GM19351 (cell line): ENCODE measurements around the gene RPAIN.

ENCODE experiments used
- ATAC-seq: cut with Tn5 transposase; IDR thresholded peaks from one replicate; pipeline ENCODE4 v1.9.1; 2021; ENCODE audit warnings: mild to moderate bottlenecking, moderate library complexity; ENCODE audit not compliant: unreplicated experiment

The RPAIN gene, protein sequence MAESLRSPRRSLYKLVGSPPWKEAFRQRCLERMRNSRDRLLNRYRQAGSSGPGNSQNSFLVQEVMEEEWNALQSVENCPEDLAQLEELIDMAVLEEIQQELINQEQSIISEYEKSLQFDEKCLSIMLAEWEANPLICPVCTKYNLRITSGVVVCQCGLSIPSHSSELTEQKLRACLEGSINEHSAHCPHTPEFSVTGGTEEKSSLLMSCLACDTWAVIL

DNA sequence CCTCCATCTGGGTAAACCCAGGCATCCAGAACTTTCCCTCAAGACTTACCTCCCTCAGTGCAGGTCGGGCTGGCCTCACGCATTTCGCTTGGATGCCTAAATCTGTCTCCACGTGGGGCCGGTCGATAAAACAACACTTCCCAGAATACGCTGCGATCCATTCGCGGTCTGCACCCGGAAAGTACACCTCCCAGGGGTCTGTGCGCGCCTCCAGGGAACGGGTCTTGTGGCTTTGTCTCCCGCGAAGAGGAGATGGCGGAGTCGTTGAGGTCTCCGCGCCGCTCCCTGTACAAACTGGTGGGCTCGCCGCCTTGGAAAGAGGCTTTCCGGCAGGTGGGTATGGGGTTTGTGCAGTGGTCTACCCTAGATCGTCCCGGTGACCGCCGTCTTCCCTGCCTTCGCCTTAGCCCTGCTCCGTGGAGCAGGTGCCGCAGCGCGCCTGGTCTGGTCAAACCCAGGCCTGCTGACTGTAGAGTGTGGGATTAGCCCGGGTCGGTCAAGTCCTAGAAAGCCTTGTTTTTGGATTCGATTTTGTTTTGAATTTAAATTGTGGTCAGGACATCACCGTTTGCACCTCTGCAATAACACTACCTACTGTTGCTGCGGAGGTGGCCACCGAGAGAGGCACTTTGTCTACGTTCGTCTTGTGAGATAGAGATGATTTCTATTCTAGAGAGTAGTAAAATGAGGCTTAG is at the start of gene RPAIN:
Gene RPAIN (plus strand): TSS at position 224 of the 695 bp plus-strand sequence. CDS start 29 bp downstream, at position 253.
- ATAC-seq, result peak; percentile 56

DNA sequence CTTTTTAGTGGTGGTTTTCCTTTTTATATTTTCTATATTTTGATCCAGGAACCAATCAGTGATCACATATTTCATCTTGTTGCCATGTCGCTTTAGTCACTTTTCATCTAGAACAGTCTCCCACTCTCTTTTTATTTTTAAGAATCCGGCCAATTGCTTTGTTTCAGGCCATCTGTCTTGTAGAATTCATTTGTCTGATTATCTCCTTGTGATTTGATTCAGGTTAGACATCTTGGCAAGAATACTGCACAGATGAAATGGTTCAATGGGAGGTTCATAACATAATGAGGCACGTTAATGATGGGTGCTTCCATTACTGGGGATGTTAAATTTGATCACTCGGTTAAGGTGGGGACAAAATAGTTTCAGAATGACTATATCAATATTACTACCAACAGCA is 49.6 kb upstream of the RPAIN start:
- no peak for ATAC-seq

DNA sequence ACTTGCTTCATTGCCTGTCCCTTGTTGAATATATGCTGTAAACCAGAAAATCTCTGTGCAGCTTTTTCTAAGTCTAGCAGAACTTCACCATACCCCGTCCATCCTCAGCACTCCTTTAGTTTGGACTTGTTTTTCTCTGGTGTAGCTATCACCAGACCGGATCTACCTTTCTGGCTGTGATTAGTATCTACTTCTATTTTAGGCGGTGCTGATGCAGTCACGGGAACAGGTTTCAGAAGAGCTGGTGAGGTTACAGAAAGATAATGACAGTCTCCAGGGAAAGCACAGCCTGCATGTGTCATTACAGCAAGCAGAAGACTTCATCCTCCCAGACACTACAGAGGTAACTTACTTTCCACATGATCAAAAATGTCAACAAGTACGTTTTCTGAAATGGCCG is 46.9 kb upstream of the RPAIN start:
- ATAC-seq, result peak; percentile 81

DNA sequence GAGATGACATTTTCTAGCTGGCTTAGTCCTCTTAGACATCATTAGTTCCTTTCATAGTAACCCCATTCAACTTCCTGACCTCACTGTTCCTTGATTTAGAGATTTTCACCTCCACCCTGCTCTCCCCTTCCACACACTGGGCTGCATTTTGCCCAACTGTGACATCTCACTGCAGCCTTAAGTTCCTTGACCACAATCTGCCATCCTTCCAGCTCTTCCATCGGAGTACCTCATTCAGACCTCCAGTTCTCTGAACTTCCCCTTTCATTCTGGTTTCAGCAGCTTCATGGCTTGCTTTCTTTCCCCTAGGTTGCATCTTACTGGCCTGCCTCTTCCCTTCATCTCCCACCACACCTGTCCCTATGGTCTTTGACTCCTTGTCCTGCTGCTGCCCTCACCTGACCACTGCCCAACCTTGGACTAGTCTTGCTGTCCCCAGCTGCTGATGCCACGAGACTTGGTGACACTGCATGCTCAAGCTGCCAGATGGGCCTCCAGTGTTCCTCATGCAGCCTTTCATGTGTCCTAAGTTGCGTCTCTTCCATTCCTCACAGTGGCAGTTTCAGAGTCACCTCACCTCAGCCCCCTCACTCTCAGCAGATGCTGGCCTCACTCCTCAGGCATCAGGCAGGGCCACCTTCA is 41.3 kb upstream of the RPAIN start:
- ATAC-seq, result no peak

DNA sequence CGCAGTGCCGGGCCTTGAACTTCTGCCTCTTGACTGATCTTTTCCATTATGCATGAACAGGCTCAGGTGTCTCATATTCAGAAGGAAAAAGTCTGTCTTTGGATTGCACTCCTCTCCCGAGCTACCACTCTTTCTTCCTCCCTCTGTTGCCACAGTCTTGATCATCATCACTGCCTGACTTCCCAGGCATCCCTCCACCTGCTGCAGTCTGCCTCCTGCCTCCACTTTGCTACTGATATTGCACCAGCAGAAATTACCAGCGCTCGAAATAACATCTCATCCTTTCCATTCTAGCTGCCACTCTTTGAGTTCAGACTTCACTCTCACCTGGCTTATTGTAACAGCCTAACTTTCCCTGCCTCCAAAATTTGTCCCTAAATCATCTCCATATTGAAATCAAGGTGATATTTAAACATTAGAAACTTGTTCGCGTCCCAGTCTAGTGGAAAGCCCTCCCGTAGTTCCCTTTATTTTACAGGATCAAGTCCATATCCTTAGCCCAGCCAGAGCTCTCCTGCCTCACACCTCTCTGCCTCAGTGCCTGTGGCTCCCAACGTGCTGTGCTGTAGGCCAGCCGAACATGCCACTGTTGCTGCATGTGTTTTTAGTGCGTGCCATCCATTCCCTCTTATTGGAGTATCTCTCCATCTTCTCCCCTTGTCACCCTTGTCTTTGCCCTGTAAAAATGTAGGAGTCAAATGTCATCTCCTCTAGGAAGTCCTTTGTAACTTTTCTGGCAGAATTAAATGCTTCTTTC is 40.5 kb upstream of the RPAIN start:
- ATAC-seq, result no peak

DNA sequence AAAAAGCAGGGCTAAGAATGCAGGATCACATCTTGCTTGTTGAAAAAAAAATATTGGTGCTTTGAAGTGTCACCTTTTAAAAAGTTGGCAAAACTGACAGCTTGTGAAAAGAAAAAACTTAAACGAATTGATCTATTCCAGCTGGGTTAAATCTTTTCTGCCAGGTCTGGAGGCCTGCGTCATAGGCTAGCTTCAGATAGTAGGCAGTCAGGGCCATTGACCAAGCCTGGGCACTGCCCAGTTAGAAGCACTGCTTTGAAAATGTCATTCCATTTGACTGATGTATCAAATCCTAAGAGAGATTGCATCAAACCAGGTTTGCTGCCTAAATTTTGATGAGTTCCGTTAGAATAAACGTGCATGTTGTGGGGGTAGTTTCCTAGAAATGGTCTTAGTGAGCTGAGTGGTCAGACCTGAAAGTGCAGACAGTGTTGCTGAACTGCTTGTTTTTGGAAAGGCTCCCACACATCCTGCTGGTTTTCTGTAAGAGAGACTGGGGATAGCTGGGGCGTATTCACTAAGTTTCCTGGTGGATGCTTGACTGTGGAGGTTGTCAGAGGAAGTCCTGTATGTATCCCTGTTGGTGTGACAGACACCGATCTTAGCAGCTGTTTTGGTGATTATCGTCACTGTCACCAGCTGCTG is 39.4 kb upstream of the RPAIN start:
- ATAC-seq, result no peak

DNA sequence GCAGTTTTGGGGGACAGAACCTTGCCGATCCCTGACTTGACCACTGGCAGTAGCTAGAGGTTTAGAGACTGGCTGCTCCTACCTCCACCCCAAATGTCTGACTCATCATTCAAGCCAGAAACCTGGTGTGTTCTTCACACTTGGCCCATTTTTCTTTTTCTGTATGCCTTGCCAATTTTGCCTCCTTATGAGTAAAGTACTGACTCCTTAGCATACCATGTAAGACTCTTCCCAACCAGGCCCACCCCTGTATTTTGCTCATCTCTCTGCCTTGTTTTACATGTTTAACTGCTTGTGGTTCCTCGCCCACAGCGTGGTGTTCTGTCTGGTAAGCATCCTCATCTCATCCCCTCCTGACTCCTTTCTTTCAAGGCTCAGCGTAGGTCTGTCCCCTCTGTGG is 38.4 kb upstream of the RPAIN start:
- ATAC-seq, result no peak

DNA sequence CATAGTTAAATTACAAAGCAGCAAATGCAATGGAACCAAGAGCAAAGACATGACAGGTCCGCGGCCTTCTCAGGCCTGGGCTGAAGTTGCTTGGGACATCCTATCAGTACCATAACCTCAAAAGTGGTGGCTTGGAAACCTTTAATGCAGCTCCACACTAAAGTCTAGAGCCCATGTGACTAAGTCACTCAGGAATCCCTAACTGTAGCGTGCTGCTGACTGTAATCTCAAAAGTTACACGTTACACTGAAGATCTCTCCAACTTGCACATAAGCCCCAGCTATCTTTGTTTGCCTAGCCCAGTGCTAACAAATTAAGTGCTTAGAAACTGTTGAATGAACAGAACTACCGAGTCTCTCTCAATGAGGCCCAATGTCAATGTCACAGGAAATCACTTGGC is 28.3 kb upstream of the RPAIN start:
- no peak for ATAC-seq

DNA sequence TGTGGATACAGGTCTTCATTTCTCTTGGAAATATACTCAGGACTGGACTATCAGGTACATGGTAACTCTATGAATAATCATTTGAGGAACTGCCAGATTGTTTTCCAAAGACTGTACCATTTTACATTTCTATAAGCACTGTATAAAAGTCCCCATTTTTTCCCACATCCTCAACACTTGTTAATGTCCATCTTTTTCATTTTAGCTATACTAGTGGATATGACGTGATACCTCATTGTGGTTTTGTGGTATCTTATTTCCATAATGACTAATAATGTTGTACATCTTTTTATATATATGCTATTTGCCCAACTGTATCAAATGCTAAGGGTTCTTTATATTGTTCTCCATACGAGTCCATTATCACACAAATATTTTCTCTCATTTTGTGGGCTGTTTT is 23.4 kb upstream of the RPAIN start:
- ATAC-seq, result no peak

DNA sequence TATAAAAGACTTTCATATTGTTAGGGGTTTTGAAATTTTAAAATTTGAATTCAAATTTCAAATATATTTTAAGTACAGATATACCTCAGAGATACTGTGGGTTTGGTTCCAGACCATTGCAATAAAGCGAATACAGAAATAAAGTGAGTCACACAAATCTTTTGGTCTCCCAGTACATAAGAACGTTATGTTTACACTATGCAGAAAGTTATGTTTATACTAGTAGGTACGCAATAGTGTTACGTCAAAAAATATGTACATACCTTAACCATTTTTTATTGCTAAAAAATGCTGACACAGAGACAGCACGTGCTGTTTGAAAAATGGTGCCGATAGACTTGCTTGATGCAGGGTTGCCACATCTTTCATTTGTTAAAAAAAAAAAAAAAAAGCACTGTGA is 20.2 kb upstream of the RPAIN start:
- no peak for ATAC-seq

DNA sequence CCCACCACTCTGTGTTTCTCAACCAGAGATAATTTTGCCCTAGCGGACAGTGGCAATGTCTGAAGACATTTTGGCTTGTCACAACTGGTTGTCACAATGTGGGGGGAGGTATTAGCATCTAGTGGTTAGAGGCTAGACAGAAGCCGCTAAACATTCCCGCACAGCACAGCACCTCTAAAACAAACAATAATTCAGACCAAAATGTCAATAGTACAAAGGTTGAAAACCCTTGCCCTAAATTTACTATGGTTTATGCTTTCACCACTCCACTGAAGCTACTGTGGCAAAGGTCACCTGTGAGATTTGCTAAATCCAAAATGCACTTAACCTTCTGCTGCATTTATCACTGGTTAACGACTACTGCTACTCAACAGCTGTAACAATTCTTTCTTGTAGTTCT is 14.6 kb upstream of the RPAIN start:
- no peak for ATAC-seq

DNA sequence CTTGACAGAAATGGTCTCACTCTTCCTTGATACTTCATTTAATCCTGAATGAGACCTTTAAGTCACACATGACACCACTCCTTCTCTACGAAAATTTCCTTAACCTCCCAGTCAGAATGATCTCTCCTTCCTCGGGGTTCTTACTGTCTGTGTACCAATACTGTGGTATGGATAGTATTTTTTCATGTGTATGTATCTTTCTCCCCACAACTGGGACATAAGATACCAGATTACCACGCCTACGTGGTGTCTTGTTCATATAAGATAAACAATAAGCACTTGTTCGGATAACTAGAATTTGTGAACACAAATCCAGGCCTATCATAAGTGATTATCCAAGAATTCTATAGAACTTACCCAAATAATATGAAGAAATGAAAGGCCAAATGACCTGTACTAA is 11.8 kb upstream of the RPAIN start:
- no peak for ATAC-seq

DNA sequence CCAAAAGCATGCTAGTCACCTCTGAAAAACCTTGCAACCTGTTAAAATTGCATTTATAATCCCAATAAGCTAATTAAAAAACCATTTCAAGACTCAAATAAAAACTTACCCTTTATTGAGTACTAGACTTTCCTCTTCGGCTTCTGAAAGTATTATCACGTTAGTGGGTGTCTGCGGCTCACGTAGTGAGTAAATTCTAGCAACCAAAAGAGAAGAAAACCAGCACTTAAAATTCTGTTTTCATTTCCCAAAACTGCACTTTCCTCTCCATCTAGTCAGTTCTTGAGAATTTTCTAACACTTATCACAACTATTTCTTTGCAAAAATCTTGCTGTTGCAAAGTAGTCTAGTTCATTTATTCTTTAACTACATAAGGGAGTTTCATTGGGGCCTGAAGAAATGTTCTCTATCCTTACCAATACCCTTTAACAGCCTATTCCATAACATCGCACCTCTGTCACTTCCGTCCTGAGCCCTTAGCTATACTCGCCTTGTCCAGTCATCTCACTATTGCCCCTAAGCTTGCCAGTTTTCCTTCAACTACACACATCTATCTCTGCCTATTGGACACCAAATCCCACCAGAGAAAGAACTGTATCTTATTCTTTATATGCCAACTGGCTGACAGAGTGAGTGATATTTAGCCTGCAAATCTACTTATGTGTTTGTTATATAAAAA is 9.2 kb upstream of the RPAIN start:
- no peak for ATAC-seq

DNA sequence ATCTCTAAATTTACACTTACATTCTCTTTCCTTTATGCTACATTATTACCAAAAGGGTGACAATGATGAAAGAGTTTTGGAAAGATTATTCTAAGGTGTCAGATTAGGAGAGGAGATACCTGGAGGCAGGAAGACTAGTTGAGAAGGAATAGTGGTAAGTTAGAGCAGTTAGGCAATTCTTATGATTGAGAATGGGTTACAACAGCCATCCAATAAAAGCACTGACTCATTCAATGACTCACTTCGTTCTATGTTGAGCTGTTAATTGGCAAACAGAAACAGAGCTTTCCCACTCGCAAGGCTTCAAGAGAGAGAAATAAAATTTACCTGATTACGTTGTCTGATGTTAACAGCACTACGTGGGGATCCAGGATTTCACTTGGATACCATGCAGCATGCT is 6.3 kb upstream of the RPAIN start:
- no peak for ATAC-seq

DNA sequence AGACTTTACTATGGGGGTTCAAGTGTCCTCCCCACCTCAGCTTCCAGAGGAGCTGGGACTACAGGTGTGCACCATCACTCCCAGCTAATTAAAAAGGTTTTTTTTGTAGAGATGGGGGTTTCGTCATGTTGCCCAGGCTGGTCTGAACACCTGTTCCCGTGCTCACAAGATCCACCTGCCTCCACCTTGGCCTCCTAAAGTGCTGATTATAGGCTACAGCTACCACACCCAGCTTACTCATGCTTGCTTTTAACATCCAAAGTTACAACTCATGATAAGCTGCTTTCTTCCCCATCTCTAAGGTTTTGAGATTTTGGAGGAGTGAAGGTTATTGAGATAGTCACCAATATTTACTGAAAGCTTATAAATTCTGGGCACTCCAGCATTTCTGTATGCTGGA is 3.1 kb upstream of the RPAIN start:
- ATAC-seq, result no peak

DNA sequence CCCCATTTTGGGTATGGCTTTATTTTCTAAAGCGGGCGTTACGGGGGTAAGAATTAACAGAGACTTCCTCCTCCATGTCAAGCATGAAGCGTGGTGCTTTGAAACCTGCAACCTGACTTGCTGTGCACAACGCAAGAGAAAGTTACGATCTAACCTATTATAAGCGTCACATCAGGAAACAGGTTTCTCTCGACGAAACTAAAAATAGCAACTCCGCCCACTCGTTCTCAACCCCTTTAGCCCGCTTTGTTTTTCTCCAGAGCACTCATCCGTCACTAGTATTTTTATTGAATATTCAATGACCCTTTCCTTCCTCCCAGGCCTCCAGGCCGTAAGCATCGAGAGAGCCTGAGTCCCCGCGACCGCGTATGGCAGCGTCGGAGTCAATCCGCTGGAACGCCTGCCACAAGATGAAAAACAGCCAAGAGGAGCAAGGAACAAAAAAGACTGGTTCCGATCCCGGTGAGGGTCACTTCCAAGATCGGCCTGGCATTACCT is 1.1 kb upstream of the RPAIN start:
- ATAC-seq, result peak; percentile 33

DNA sequence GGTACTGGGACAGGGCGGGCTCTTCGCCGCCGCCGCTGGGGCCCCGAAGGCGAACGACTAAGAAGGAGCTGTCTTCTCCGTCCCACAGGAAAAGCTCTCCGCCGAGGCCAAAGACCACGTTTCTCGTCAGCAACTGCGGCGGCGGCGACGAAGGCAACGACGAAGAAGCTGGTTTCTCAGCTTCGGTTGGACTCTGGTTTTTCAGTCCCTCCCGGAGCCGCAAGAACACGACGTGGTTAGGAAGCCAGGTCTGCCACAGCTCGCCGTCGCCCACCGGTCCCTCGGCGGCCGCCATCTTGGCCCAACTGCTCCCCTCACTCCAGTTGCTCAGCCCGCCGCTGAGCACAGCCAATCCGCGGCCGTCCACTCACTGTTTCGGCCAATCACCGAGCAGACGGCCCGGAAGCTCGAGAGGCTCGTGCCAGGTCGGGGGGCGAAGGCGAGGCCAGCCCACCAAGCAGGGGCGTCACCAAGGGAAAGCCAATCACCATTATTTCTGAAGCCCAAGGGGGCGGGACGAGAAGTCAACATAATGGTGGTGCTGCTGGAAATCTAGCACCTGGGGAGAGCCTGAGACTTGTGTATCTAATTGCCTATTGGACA is 525 bp upstream of the RPAIN start, which contains the start of gene NUP88:
Gene NUP88 (minus strand): TSS at position 307 of the 603 bp plus-strand sequence. CDS start 12 bp downstream, at position 295.
- peak; percentile 87 for ATAC-seq

DNA sequence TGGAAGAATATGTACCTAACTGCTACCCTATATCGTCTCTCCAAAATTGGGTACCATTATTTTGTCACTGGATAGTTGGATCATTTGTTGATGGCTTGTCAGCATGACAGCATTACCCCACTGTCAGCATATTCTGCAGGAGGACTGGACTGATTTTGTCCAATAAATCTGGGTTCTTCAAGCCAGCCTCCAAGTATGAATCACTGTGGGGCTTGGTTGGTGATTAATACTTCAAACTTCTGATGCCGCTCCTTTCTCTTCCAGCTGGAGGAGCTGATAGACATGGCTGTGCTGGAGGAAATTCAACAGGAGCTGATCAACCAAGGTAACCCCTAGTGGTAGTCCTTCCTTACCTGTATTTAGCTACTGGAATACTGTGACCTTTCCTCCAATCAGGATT is 2.5 kb downstream of the RPAIN start:
- no peak for ATAC-seq

DNA sequence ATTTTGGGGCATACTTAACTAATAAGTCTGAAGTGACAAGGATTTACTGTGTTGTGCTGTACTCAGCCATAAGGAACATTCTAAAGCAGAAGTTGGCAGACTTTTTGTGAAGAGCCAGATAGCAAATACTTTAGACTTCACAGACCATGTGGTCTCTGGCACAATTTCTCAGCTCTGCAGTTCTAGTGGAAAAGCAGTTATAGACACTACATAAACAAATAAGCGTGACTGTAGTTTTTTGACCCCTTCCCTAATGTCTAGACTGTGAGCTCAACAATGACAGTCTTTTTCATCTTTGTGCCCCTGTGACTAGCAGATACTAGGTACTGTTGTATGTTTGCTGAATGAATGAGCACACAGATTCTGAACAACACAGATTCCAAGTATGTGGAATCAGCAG is 4.9 kb downstream of the RPAIN start:
- no peak for ATAC-seq

DNA sequence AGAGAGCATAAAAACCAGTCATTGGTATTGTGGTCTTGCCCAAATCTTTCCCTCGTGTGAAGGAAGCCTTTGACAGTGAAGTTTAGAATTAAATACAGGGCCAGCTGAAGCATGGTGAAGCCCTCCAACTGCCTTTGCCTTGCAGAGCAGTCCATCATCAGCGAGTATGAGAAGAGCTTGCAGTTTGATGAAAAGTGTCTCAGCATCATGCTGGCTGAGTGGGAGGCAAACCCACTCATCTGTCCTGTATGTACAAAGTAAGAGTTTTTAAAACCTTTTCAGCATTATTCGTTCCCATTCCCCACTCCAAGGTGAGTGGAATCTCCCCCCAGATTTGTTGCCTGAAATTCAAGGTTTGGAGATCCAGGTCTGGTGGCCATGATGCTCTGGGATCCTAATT is 5.8 kb downstream of the RPAIN start:
- no peak for ATAC-seq
